ENCODE measurements around the gene SLC26A4.

SLC26A4 gene

GRCh38 chr7:107697321-107698049 is 36.9 kb downstream of the SLC26A4 start:
- DNase-seq, result peak; percentile 56

- DNase-seq, result no peak
Measured at GRCh38 chr7:107700570-107700969, 39.9 kb downstream of the SLC26A4 start.

GRCh38 chr7:107701191-107701590 is 40.6 kb downstream of the SLC26A4 start:
- DNase-seq, result no peak

GRCh38 chr7:107703219-107703618 is 42.6 kb downstream of the SLC26A4 start:
- DNase-seq, result no peak

GRCh38 chr7:107703872-107704271 is 43.2 kb downstream of the SLC26A4 start:
- DNase-seq, result no peak

- no peak for DNase-seq
Measured at GRCh38 chr7:107708956-107709355, 48.3 kb downstream of the SLC26A4 start.

- no peak for DNase-seq
Measured at GRCh38 chr7:107711301-107711700, 50.7 kb downstream of the SLC26A4 start.

GRCh38 chr7:107712025-107712424 is 51.4 kb downstream of the SLC26A4 start:
- DNase-seq, result no peak

GRCh38 chr7:107712896-107713295 is 52.3 kb downstream of the SLC26A4 start:
- no peak for DNase-seq

GRCh38 chr7:107715531-107715930 is 54.9 kb downstream of the SLC26A4 start:
- no peak for DNase-seq

GRCh38 chr7:107718456-107719193 is 58.0 kb downstream of the SLC26A4 start:
- DNase-seq, result no peak

- no peak for DNase-seq
Measured at GRCh38 chr7:107721286-107721685, 60.7 kb downstream of the SLC26A4 start.

- DNase-seq, result no peak
Measured at GRCh38 chr7:107723255-107723654, 62.6 kb downstream of the SLC26A4 start.

GRCh38 chr7:107725138-107725740 is 64.6 kb downstream of the SLC26A4 start:
- no peak for DNase-seq

GRCh38 chr7:107726356-107727130 is 65.9 kb downstream of the SLC26A4 start:
- DNase-seq, result no peak

- DNase-seq, result no peak
Measured at GRCh38 chr7:107728276-107728675, 67.6 kb downstream of the SLC26A4 start.

- DNase-seq, result no peak
Measured at GRCh38 chr7:107742678-107743566, 82.3 kb downstream of the SLC26A4 start.

GRCh38 chr7:107743567-107744344 is 83.1 kb downstream of the SLC26A4 start, which contains the start of gene CBLL1:
Gene CBLL1, plus strand, starts transcription at chr7:107744142. Its CDS starts 22 bp downstream, at chr7:107744164.
- peak; percentile 75 for DNase-seq

GRCh38 chr7:107744345-107744750 is 83.7 kb downstream of the SLC26A4 start:
- no peak for DNase-seq

- DNase-seq, result no peak
Measured at GRCh38 chr7:107746006-107746405, 85.4 kb downstream of the SLC26A4 start.

- DNase-seq, result no peak
Measured at GRCh38 chr7:107751113-107751512, 90.5 kb downstream of the SLC26A4 start.
